OCI-M2 (cell line): ENCODE measurements around the gene RAB1A.
"Not testable (repeated sequence)": the region's sequence is repeated elsewhere in the genome, so short reads cannot be mapped to it uniquely, and the experiment has no call there.

Experiments
- DNase-seq: peaks from one replicate; lab custom pipeline; 2025; ENCODE audit not compliant: unreplicated experiment; lab: John Stamatoyannopoulos, UW

The RAB1A gene

DNA sequence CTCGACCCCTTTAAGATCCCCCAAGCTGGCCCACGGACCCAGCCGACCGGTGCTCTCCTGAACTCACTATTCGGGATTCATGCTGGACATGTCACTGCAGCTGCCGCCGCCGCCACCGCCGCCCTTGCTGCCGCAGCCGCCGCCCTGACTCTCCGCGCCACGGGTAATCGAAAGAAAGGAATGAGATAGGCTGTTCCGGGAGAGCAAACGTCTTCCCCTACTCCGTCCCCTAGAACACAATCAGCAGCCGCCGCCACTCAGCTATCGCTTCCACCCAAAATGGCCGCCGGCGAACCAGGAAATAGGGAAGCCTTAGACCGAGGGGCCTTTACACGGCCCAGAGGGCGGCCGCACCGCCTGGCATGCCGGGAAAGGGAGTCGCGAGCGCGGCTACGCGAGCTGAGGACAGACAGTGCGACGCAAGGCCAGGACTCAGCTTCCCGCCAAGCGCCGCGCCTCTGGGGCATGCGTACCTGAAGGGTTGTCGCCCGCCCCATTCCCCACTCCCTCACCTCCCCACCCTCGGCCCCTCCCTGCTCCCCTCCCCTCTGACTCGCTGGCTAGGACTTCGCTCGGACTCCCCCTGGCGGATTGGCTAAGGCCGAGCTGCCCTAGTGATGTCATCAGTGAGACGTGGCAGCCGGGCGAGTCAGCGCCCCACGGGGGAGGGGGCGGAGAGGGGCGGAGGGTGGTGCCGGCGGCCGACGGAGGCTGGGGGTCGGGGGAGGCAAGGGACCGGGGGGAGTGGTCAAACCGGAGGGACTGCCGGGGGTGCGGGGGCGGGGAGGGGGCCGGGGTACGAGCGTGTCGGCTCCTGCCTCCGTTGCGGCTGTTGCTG, at the start of gene RAB1A:
RAB1A (minus strand) TSS at position 281 of the 838 bp plus-strand sequence; CDS start at position 90, 191 bp downstream.
- peak; percentile 59 for DNase-seq

DNA sequence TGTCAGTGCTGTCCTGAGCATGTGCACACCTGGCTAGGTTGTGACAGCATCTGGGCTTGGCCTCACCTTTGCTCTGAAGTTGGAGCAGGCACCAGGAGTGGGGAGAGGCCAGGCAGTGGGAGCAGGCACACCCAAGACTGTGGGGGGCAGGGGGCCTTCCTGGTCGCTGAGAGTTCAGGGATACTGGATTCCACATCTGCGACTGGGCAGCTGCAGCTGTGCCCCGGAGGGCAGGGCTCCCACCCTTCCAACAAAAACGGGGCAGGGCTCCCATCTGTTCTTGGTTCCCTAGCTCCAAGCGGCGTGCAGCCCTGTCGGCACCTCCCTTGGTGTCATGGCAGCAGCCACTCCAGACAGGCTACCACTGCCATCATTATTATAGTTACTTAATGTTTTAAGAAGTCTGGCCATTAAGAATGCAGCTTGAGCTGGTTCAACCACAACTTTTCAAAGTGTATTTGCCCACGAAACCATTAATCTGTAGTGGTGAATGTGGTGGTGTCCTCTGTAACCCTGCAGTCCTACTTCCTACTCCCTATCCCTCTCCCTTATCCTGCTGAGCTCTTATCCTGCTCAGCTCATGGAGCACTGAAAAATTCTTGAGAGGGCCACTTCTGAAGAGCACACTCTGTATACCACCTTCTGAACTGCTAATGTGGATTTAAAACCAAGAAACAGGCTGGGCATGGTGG, 48.0 kb upstream of the RAB1A start:
- no peak for DNase-seq

- DNase-seq, result no peak
Measured at GRCh38 chr2:65175894-65176530, 46.1 kb upstream of the RAB1A start.

- DNase-seq, result not testable (repeated sequence)
Measured at GRCh38 chr2:65174031-65174430, 44.1 kb upstream of the RAB1A start.

- DNase-seq, result no peak
Measured at GRCh38 chr2:65172994-65173790, 43.3 kb upstream of the RAB1A start.

DNA sequence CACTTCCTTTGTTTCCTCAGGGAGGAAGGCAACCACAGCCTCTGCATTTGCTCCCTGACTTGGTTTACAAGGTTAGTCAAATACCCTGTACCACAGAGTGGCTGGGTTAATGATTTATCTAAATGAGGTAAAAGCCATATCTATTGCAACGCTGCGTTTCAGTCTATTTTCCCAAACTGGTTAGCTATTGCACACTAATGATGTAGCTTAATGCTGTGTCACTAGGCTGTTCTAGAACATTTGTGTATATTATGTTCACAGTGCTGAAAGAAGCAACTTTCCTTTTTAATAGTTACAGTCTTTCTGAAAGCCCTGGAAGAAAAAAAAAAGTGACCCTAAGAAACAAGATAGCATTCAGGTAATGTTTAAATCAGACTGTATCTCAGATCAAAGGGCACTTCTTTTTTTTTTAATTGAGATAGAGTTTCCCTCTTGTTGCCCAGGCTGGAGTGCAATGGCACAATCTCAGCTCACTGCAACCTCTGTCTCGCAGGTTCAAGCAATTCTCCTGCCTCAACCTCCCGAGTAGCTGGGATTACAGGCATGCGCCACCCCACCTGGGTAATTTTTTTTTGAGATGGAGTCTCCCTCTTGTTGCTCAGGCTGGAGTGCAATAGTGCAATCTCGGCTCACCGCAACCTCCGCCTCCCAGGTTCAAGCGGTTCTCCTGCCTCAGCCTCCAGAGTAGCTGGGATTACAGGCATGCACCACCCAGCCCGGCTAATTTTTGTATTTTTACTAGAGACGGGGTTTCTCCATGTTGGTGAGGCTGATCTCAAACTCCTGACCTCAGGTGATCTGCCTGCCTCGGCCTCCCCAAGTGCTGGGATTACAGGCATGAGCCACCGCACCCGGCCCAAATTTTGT, 40.9 kb upstream of the RAB1A start:
- DNase-seq, result not testable (repeated sequence)

DNA sequence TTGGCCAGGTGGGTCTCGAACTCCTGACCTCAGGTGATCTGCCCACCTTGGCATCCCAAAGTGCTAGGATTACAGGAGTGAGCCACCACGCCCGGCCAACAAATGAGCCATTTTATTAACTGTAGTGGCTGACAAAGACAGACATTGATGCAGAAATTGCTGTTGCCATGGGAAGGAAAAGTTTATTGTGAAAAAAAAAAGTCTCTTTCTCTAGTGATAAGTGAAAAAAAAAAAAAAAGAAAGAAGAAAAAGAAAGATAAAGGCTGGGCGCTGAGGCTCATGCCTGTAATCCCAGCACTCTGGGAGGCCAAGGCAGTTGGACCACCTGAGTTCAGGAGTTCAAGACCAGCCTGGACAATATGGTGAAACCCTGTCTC, 39.8 kb upstream of the RAB1A start:
- DNase-seq, result no peak

GRCh38 chr2:65165558-65165957, 35.7 kb upstream of the RAB1A start:
- DNase-seq, result no peak

- no peak for DNase-seq
Measured at GRCh38 chr2:65164426-65164891, 34.6 kb upstream of the RAB1A start.

DNA sequence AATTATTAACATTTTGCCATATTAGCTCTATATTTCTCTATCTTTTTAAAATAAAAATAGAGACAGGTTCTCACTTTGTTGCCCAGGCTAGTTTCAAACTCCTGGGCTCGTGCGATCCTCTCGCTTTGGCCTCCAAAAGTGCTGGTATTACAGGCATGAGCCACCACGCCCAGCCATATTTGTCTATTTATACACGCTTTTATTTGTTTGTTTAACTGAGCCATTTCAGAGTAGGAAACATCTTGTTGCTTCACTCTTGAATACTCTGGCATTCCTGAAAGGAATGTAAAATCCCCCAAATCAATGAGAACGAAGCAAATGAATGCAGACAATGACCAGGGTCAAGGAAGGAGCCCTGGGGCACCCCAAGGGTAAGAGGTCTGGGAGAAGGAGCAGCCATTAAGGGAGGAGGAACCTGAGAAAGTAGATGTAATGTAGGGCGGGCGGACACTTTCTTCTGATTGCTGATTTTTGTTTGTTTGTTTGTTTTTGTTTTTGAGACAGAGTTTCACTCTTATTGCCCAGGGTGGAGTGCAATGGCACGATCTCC, 31.7 kb upstream of the RAB1A start:
- no peak for DNase-seq

DNA sequence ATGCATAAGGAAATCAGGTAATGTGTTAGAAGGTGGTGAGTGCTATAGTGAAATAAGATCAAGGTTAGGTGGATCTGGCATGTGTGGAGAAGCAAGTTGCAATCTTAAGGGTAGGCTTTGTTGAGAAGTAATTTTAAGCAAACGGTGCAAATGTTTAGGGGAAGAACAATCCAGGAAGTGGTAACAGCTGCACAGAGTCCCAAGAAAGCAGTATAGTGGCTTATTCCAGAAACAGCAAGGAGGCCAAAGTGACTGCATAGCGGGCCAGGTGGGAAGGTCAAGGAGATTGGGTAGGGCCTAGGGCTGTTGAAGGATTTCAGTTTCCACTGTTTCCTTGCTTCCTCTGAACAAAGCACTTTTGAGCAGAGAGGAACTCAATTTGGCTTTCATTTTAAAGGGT, 30.0 kb upstream of the RAB1A start:
- no peak for DNase-seq

DNA sequence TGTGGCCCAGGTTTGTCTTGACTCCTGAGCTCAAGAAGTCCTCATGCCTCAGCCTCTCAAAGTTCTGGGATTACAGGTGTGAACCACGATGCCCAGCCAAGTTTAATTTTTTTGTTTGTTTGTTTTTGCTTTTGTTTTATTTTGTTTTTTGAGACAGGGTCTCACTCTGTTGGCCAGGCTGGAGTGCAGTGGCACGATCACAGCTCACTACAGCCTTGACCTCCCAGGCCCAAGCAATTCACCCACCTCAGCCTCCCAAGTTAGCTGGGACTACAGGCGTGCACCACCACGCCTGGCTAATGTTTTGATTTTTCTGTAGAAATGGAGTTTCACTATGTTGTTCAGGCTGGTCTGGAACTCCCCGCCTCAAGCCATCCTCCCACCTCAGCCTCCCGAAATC, 29.4 kb upstream of the RAB1A start:
- no peak for DNase-seq

DNA sequence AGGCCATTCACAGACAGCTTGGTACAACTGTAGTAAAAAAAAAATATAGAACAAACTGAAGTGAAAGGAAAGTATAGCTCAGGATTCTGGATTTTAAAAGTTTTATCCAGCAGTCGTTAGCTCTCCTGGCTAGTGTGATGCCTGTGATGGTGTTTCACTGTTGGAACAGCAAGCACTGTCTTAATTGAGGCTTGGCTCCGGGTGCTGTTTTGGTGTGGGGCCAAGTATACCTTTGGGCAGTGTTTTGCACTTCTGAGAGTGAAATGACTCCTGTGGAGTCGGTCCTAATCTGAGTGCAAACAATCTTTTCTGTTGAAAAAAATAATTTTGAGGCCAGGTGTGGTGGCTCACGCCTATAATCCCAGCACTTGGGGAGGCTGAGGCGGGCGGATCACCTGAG, 28.7 kb upstream of the RAB1A start:
- DNase-seq, result no peak

GRCh38 chr2:65157856-65158255, 27.9 kb upstream of the RAB1A start:
- not testable (repeated sequence) for DNase-seq

GRCh38 chr2:65156041-65156440, 26.1 kb upstream of the RAB1A start:
- no peak for DNase-seq

DNA sequence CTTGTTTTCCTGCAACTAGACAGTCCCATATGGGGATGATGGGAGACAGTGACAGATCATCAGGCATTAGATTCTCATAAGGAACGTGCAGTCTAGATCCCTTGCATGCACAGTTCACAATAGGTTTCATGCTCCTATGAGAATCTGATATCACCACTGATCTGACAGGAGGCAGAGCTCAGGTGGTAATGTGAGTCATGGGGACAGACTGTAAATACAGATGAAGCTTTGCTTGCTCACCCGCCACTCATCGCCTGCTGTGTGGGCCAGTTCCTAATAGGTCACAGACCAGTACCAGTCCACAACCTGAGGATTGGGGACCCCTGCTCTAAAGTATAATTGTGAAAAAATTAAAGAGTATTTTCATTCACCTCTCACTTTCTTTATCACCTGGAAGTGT, 23.6 kb upstream of the RAB1A start:
- no peak for DNase-seq

GRCh38 chr2:65146078-65146477, 16.2 kb upstream of the RAB1A start:
- no peak for DNase-seq

- DNase-seq, result no peak
Measured at GRCh38 chr2:65144571-65144970, 14.7 kb upstream of the RAB1A start.

DNA sequence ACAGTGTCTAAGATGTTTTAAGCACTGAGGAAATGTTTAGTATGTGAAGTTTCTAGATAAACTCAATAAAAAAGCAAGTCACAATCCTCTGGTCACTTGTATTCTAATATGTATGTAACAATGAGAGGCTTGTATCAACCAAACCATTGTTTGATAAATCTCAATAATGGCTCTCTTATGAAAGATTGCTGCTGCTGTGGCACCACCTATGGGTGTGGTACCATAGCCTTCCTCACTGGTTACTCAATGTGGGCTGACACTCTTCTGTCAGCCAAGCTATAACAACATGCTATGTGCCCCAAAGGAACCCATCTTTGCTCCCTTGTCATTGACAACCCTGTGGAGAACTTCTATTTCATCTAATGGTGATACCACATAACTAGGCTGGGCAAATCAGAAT, 12.6 kb upstream of the RAB1A start:
- DNase-seq, result no peak
